H7 (cell line): Measurements from ENCODE around the gene IP6K2. TPM values are rescaled to one million over a fixed set of nuclear protein-coding genes. Genes with fewer than 3 reads are reported as not detected.

Experiments
- DNase-seq: peaks from one replicate; pipeline ENCODE4 v3.0.0; 2012
- H3K27me3 ChIP-seq: 2 replicates; pipeline ENCODE4 v1.6.0; 2011; ENCODE audit warnings: mild to moderate bottlenecking, low read length; ENCODE audit not compliant: control insufficient read depth, insufficient read depth
- H3K36me3 ChIP-seq: replicated peaks from 2 replicates; pipeline ENCODE4 v1.5.1; 2011; ENCODE audit warnings: low read length; ENCODE audit not compliant: control insufficient read depth, insufficient read depth
- H3K4me3 ChIP-seq: 2 replicates; pipeline ENCODE4 v1.5.1; 2011; ENCODE audit warnings: low read depth, mild to moderate bottlenecking, control low read depth, low read length, moderate library complexity; ENCODE audit not compliant: insufficient read depth
- total RNA-seq: library from RNA; depleted of rRNA; stranded (reverse); fragments of >200 nt; shearing (Covaris generic); gene quantifications from 2 replicates; pipeline ENCODE4 v1.2.3, GENCODE V29; 2014

IP6K2 gene
- total RNA-seq, 1 experiment from 2014 or later, result 93.8 TPM

- no peaks in the 10 kb centered on the region for H3K27me3 ChIP-seq
- H3K36me3 ChIP-seq, result peaks cover 44% of the 10 kb centered on the region
- no peak overlapping the region for H3K4me3 ChIP-seq
- DNase-seq, result no peak
These were observed 28.8 kb downstream of the IP6K2 start for GRCh38 chr3:48688032-48688736.

GRCh38 chr3:48687220-48687678, 29.8 kb downstream of the IP6K2 start:
- peaks cover 37% of the 10 kb centered on the region for H3K36me3 ChIP-seq
- DNase-seq, result no peak
- H3K4me3 ChIP-seq, result no peak overlapping the region
- no peaks in the 10 kb centered on the region for H3K27me3 ChIP-seq

GRCh38 chr3:48686538-48687219, 30.3 kb downstream of the IP6K2 start:
- H3K27me3 ChIP-seq, result no peaks in the 10 kb centered on the region
- DNase-seq, result peak; percentile 47
- H3K4me3 ChIP-seq, result peak overlapping the region; percentile 94
- peaks cover 36% of the 10 kb centered on the region for H3K36me3 ChIP-seq

GRCh38 chr3:48685603-48686511, 31.2 kb downstream of the IP6K2 start, which contains the start of gene NCKIPSD:
TSS of gene NCKIPSD (minus strand) at chr3:48685915. CDS start at chr3:48685807, 108 bp downstream.
- DNase-seq, result peak; percentile 99
- Histone ChIP-seq H3K36me3 (peaks cover 40% of the 10 kb centered on the region), H3K27me3 (no peaks in the 10 kb centered on the region), H3K4me3 (peak within 1 kb of the TSS; percentile 94)

GRCh38 chr3:48685293-48685602, 31.8 kb downstream of the IP6K2 start:
- Histone ChIP-seq H3K4me3 (peak overlapping the region; percentile 94), H3K27me3 (no peaks in the 10 kb centered on the region), H3K36me3 (peaks cover 43% of the 10 kb centered on the region)
- DNase-seq, result no peak

GRCh38 chr3:48684480-48685143, 32.4 kb downstream of the IP6K2 start:
- Histone ChIP-seq H3K4me3 (peak overlapping the region; percentile 13), H3K36me3 (peaks cover 42% of the 10 kb centered on the region), H3K27me3 (no peaks in the 10 kb centered on the region)
- DNase-seq, result no peak

GRCh38 chr3:48684054-48684349, 33.0 kb downstream of the IP6K2 start:
- H3K4me3 ChIP-seq, result no peak overlapping the region
- no peaks in the 10 kb centered on the region for H3K27me3 ChIP-seq
- DNase-seq, result no peak
- peaks cover 39% of the 10 kb centered on the region for H3K36me3 ChIP-seq

GRCh38 chr3:48682786-48683185, 34.2 kb downstream of the IP6K2 start:
- Histone ChIP-seq H3K4me3 (no peak overlapping the region), H3K27me3 (no peaks in the 10 kb centered on the region), H3K36me3 (peaks cover 38% of the 10 kb centered on the region)
- DNase-seq, result no peak

- no peak for DNase-seq
- Histone ChIP-seq H3K36me3 (peaks cover 38% of the 10 kb centered on the region), H3K4me3 (no peak overlapping the region), H3K27me3 (no peaks in the 10 kb centered on the region)
These were observed 34.9 kb downstream of the IP6K2 start for GRCh38 chr3:48681974-48682610.

- no peak for DNase-seq
- peaks cover 38% of the 10 kb centered on the region for H3K36me3 ChIP-seq
- no peaks in the 10 kb centered on the region for H3K27me3 ChIP-seq
- no peak overlapping the region for H3K4me3 ChIP-seq
These were observed 35.5 kb downstream of the IP6K2 start for GRCh38 chr3:48681541-48681880.

GRCh38 chr3:48680811-48681540, 36.0 kb downstream of the IP6K2 start:
- Histone ChIP-seq H3K4me3 (no peak overlapping the region), H3K27me3 (no peaks in the 10 kb centered on the region), H3K36me3 (peaks cover 42% of the 10 kb centered on the region)
- DNase-seq, result no peak

- Histone ChIP-seq H3K27me3 (no peaks in the 10 kb centered on the region), H3K36me3 (peaks cover 46% of the 10 kb centered on the region), H3K4me3 (no peak overlapping the region)
- no peak for DNase-seq
These were observed 37.3 kb downstream of the IP6K2 start for GRCh38 chr3:48679411-48680391.
